Dermis microvascular lymphatic vessel endothelial cell (primary cell): ENCODE data around the gene SPRYD7. TPM values are rescaled to one million over a fixed set of nuclear protein-coding genes. Genes with fewer than 3 reads are reported as not detected.
"Not testable (repeated sequence)": the region's sequence is repeated elsewhere in the genome, so short reads cannot be mapped to it uniquely, and the experiment has no call there.

ENCODE experiments used
- DNase-seq, 2 donors: peaks; one replicate each; pipeline versions ENCODE4 v3.0.0 to v3.0.0-alpha.2; 2010; ENCODE audit warnings: low read depth in 2 of 2
- total RNA-seq: library from RNA; depleted of rRNA; stranded (reverse); fragments of >200 nt; gene quantifications from 2 replicates; pipeline ENCODE4 v1.2.1, GENCODE V29; 2014

The SPRYD7 gene, protein sequence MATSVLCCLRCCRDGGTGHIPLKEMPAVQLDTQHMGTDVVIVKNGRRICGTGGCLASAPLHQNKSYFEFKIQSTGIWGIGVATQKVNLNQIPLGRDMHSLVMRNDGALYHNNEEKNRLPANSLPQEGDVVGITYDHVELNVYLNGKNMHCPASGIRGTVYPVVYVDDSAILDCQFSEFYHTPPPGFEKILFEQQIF
- total RNA-seq = 3.2 and 3.4 TPM in 2 replicates

DNA sequence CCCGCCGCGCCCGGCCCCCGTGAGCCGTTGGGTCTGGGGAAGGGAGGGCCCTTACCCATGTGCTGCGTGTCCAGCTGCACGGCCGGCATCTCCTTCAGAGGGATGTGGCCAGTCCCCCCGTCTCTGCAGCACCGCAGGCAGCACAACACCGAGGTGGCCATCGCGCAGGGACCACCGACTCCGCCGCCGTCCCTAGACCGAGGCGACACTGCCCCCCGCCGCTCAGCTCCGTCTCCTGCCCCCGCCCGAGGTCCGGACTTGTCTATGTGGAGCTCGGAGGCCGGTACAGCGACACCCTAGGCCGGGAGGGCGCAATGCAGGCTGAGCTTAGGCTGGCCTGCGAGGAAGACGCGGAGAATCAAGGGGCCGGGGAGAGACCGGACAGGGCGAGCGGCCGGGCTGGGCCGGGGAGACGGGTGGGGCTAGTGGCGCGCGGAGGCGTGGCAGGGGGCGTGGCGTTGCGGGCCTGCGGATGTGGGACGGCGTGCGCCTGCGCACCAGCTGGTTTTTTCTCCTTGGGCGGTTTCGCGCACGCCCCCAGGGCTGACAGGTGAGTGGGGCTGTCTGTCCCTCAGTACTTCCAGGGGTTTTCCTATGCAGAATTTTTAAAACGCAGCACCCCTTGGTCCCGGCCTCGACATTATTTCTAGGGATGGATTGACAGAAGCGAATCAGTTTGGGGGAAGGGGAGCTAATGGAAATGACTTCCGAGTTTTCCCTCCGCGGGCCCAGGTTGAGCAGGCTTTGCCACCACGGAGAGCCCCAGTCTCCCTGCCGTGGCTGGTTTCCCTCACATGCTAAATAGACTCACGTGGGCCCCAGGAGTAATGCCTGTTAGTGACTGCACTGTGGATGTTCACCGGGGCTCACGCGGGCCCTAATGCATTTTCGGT, at the start of gene SPRYD7:
SPRYD7 (minus strand) TSS at position 266 of the 893 bp plus-strand sequence; CDS start at position 161, 105 bp downstream.
- peak; percentile 95 to 98 for DNase-seq

DNA sequence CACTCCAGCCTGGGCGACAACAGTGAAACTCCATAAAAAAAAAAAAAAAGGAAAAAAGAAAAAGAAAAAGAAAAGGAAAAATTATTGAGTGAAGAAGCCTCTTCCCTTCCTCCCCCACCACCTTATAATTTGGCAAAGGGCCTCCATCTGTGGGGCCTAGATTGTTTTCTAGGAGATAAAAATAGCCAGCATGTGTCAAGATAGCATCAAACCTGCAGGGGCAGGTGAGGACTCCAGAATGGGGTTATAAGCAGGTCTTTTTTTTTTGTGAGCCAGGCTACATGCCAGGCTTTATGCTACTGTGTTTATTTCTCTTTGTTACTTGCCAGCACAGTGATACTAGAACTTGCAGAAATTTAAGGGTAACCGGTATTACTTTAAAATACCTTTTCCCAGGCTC, 49.0 kb upstream of the SPRYD7 start:
- DNase-seq = no peak

DNA sequence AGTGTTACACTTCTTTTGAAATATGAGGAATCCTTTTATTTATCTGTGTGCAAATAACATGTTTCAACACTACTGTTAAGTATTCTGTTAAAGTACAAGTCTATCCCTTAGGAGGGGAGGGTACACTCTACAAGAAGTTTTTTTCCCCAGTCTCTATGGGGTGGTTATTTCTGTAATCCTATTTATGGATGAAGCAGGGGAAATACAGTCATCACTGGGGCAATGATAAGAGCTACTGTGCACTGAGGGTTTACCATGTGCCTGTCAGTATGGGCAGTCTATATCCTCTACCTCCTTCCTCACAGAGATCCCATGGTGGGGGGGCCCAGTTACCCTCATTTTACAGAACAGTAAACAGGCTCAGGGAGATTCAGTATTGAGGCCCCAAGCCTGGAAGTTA, 44.1 kb upstream of the SPRYD7 start:
- no peak for DNase-seq

DNA sequence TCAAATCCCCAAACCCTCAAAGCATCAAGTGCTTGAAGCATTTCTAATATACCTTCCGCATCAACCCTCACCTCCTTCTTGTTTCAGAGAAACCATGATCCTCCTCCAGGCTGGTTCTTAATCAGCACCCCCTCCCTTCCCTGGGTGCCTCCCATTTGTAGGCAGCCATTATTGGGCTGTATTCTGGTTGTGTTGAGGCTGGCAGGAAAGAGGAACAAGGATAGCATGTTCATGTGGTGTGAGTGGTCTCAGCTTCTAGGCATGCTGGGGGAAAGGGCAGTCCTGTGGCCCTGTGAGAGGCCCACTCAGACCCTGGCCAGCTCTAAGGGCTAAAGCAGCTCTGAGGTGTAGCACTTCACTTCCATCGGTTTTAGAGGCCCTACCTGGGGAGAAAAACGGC, 41.9 kb upstream of the SPRYD7 start:
- no peak for DNase-seq

DNA sequence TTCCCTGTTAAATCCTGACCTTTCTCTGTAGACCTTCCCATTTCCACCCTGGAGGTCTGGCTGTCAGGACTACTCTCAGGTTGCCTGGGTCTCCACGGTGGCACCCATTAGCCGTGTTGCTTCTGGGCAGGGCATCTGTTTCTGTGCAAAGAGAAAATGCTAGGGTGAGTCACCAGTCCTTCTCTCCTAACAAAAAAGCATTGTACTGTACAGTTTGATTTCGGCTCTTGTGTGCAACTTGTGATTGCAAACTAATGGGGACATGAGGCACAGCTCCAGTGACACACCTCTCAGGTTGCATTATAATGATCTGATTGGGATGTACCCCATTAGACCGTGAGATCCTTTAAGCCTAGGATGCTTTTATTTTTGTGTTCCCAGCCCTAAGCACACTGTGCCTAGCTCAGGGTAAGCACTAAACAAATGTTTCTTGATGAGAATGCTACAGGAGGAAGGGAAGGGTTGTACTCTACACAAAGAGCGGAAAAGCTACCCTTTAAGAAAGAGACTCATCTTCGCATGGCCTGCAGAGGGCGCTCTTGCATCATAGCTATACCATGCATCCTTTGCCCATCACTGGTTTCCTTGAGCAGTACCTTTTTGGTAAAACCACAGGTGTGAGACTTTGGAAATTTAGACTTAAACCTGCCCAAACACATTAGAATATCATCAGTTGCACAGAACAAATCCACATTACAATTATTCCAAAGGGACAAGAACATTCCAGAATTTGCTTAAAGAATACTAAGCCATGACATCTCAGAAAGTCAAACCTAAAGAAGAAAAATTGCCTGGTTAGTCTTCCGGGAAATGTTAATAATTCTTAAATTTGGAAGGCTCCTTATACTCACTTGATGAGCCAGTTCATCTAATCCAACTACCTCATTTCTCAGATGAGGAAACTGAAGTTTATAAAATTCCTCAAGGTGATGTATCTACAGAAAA, 40.4 kb upstream of the SPRYD7 start:
- DNase-seq = peak; percentile 51 to 82

DNA sequence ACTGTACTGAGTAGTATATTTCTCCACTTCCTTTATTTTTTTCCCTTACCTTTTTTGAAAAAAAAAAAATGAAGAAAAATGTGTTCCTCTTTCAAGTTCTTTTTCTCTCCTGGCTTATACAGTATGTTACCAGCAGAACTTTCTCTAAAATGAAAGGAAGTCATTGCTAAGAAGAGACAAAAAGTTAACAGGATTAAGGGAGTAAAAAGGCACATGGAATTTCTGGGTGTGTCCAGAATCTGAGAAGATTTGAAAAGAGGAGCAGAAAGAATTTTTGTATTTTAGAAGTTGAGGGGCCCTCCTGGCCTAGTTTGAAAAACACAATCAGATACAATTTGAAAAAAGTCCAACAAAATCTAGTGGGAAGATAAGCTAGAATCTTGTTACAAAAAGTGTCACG, 39.7 kb upstream of the SPRYD7 start:
- no peak for DNase-seq

DNA sequence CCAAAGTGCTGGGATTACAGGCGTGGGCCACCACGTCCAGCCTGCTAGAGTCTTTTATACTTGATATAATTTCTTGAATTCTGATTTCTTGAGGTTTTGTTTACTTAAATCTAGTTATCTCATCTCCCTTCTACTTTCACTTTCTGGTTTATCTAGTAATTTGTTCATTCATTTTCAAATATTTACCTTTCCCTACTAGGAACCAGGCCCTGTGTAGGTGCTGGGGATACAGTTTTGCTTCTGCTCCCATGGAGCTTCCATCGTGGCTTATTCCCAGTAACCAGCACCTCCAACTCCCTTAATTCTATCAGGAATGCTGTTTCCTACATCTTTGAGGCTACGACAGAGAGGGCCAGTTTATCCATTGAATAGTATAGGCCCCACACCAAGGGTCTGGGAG, 36.6 kb upstream of the SPRYD7 start:
- no peak for DNase-seq

DNA sequence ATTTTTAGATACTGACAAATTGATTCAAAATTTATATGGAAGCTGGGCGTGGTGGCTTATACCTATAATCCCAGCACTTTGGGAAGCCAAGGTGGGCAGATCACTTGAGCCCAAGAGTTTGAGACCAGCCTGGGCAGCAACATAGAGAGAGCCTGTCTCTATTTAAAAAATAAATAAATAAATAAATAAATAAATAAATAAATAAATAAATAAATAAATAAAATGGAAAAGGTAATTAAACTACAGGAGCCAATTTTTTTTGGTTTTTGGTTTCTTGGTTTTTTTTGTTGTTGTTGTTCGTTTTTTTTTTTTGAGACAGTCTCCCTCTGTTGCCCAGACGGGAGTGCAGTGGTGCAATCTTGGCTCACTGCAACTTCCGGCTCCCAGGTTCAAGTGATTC, 31.3 kb upstream of the SPRYD7 start:
- no peak for DNase-seq

DNA sequence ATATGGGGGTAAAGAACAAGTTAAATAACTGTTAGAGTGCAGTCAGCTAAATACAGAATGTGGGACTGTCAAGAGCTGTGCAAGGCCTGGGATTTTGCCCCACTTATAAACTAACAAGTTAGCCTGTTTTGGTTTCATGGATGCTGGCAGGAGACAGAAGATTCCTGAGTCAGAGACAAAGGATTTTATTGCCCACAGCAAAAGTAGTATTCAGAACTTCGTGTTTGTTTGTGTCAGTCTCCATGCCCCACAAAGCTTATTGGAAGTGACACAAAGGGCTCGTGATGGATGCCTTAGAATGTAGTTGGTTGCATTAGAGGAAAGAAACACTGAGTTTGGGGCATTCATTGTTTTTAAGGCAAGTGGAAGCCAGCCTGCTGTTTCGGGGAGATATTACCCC, 22.2 kb upstream of the SPRYD7 start:
- no peak for DNase-seq

DNA sequence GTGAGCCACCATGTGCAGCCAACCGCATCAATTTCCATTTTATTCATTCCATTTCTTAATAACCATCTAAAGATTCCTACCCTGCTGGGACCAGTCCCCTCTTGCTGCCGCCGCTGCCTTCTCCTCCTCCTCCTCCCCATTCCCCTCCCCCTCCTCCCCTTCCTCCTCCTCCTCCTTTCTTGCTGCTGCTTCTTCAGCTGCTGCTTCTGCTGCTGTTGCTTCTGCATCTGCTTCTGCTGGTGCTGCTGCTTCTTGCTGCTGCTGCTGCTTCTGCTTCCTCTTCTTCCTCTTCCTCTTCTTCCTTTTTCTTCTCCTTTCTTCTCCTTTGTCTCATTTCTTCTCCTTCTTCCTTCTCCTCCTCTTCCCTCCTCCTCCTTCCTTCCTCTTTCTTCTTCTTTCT, 20.0 kb upstream of the SPRYD7 start:
- DNase-seq = no peak

DNA sequence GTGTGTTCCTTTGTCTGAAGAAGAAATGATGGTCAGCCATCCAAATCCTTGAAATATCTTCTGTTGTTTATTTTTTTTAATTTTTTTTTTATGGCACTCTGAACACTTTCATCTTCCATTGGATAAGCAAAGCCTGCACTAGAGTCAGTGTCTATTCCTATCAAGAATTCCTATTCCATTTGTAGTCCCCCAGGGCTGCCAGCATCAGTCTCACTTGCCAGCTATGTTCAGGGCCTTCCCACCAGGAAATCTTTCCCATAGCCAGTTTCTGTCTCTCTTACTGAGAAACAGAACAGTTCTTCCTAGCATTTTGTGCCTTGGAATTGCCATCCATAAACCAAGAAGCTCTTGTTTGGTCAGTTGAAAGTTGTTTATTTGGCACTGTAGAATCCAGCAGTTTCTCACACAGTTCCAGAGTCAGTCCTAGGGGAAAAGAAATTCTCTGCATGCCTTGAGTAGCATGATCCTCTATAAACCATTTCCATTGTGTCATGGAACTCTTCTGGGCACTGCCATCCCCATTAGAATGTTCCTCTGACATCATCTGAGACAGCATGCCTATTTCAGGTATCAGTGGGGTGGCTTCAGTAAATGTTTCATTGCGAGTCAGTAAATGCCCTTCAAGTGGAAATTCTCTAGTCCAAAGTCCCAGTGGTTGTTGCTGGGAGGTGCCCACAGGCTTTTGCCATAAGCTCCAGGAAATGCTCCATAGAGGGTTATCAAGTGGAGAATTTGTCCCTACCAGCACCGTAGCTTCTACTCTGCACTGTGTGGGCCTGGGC, 18.7 kb upstream of the SPRYD7 start:
- DNase-seq = no peak

DNA sequence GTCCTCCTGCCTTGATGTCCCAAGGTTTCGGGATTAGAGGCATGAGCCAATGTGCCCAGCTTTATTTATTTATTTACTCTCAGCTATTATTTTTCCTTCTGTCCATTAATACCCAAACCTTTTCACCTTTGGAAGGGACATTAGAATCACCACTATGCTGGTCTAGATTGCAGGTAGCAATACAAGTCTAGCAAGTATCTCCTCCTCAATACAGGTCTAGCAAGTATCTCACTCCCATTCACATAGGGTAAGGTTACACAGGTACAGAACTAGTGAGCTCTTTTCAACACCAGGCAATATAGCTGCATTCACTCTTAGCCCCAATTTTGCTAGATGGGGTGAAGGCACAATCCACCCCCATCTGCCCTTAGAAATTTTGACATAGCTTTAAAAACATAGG, 17.4 kb upstream of the SPRYD7 start:
- DNase-seq = no peak

DNA sequence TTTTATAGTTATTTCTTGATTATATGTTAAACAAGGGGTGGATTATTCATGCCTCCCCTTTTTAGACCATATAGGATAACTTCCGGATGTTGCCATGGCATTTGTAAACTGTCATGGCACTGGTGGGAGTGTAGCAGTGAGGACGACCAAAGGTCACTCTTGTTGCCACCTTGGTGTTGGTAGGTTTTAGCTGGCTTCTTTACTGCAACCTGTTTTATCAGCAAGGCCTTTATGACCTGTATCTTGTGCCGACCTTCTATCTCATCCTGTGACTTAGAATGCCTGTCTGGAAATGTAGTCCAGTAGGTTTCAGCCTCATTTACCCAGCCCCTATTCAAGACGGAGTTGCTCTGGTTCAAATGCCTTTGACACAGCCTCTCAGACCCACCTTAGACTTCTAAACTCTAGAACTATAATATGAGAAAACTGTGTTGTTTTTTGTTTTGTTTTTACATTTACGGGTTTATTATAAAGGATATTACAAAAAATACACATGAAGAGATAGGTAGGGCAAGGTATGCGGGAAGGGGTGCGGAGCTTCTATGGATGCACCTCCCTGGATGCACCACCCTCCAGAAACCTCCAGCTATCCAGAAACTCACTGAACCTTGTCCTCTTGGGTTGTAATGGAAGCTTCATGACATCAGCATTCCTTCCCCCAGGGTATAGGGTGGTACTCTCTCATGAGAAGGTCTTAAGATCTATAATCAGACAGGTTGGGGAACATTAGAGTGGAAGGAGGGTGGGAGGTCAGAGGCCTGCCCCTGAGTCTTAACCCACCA, 15.8 kb upstream of the SPRYD7 start:
- DNase-seq = no peak

DNA sequence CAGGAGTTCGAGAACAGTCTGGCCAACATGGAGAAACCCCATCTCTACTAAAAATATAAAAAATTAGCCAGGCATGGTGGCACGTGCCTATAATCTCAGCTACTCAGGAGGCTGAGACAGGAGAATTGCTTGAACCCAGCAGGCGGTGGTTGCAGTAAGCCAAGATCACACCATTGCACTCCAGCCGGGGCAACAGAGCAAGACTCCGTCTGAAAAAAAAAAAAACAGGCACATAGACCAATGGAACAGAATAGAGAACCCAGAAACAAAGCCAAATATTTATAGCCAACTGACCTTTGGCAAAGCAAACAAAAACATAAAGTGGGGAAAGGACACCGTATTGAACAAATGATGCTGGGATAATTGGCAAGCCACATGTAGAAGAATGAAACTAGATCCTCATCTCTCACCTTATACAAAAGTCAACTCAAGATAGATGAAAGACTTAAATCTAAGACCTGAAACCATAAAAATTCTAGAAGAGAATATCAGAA, 12.7 kb upstream of the SPRYD7 start:
- not testable (repeated sequence) for DNase-seq

DNA sequence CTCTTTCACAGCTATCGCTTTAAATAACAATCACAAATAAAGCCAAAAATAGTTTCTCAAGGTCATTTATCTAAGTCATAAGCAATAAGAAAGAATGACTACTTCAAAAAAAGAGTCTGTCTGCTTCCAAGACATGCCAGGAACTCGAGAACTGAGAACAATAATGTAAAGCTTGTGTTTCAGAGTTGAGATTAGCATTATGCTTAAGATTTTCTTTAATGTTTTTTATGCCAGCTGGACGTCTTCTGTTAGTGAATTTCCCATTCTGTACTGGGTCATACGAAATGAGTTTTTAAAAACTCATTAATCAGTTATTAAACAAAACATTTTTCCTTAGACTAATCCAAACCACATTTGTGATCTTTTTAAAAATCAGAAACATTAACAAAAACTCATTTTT, 3.2 kb upstream of the SPRYD7 start:
- DNase-seq = no peak

DNA sequence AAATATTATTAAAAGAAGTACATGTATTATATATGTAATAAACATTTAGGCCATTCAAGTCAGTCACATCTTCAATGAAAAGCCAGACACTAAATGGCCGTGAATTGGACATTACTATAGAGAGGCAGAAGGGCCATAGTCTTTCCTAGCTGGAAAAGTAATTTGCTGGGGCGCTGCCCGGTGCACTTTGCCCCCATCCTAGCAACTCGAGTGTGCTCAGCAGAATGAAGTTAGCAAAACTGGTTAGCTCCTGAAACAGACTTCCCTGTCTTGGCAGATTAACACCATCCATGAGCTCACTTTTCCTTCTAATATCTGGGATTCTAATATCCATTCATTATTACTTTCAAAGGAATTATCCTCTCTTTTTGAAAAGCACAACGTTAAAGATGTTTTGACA, 2.8 kb upstream of the SPRYD7 start:
- no peak for DNase-seq

DNA sequence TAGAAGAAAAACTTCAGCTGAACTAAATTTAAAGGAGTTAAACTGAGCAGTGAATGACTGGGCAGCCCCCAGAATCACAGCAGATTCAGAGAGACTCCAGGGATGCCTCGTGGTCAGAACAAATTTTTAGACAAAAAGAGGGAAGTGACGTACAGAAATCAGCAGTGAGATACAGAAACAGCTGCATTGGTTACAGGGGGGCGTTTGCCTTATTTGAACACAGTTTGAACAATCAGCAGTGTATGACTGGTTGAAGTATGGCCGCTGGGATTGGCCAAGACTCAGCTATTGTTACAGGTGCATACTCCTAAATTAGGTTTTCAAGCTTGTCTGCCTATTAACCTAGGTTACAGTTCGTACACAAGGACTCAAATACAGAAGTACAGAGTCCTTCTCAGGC, 2.2 kb upstream of the SPRYD7 start:
- DNase-seq = no peak

DNA sequence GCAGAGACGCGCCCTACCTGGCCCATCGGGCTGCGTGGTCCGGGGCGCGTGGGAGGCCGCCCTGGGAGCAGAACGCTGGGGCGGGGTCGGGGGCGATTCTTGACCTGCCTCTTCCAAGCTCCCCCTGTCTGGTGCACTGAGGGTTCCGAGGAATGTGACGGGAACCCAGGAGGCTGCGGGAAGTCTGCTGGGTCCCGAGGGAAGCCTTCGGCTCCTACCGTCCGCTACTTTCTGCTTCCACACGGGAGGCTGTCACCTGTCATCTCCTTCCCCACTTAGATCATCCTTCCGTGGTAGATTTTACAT, 781 bp upstream of the SPRYD7 start:
- no peak for DNase-seq

DNA sequence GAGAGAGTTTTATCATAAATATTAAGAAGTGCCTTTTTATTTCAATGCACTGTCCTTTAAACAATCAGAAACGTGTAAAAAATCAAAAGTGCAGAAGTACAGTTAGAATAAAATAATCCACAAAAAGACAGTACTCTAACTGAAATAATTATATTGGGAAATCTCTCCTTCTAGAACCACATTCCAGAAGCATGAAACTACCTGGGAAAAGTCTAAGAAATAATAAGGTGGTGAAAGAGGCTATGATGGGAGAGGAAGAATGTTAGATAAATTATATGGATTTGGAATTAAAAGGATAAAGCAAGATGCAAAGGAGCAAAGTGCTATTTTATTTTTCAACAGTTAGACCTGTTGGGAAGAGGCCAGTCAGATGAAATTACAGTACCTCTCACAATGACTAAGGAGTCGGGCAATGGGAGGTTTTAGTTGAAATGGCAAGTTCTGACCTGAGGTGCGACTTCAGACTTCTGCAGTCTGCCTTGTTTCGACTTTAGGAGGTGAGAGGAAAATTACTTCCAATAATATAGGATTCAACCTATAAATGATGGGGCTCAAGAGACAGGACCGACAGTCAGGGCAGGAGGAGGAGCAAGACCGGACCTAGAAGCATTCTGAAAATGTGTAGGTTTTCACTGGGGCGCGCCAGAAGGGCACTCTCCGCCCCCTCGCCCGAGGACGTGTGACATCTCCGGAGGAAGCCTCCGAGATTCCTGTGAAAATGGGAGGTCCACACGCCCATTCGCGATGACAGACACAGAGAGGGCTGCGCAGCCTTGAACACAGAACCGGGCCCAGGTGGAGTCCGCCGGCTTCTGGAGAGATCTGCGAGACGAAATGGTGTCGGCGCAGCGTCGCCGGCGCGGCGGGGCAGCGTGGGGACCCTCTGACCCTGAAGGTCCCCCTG, 717 bp downstream of the SPRYD7 start:
- peak in 1 of 2 donors; percentile 64 for DNase-seq
